Suprapubic skin (tissue), 4 donors: ENCODE measurements around the gene STAT1.

Source experiments
- POLR2A ChIP-seq, 2 donors: fragments of 450-650 bp; IDR thresholded peaks; one replicate each; pipeline ENCODE4 v1.6.1; 2017; ENCODE audit warnings: antibody characterized with exemption in 2 of 2, mild to moderate bottlenecking in 2 of 2, moderate library complexity in 2 of 2
- POLR2AphosphoS5 ChIP-seq, 3 donors: sonication (generic); formaldehyde crosslinking; IDR thresholded peaks; one replicate each; pipeline ENCODE4 v1.6.1; 2017; ENCODE audit warnings: antibody characterized with exemption in 3 of 3
- TF ChIP-seq, protein P1 (sequence below), 2 donors: fragments of 200-600 bp in 1 of 2; fragments of 450-650 bp in 1 of 2; sonication (generic) in 1 of 2; IDR thresholded peaks; one replicate each; pipeline ENCODE4 v1.5.1; 2016 to 2019; ENCODE audit warnings: antibody characterized with exemption in 2 of 2, mild to moderate bottlenecking in 1 of 2, moderate library complexity in 1 of 2

DNA sequence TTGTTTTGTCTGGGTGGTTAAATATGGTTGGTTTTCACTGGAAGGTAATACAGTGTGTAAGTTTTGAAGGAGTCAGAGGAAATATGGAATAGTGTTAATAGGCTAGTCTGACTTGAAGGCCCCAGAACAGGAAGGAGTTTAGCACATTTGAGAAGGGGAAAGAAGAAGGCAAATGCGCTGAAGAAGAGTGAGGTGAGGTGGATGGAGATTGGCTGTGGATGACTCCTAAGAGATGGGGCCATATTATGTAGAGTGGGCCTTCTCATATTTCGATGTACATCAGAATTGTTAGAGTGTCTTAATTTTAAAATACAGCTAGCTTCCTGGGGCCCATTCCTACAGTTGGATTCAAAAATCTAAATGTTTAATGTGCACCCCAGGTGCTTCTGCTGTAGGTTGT lies 72.4 kb downstream of the STAT1 start:
- TF ChIP-seq, protein P1, sequence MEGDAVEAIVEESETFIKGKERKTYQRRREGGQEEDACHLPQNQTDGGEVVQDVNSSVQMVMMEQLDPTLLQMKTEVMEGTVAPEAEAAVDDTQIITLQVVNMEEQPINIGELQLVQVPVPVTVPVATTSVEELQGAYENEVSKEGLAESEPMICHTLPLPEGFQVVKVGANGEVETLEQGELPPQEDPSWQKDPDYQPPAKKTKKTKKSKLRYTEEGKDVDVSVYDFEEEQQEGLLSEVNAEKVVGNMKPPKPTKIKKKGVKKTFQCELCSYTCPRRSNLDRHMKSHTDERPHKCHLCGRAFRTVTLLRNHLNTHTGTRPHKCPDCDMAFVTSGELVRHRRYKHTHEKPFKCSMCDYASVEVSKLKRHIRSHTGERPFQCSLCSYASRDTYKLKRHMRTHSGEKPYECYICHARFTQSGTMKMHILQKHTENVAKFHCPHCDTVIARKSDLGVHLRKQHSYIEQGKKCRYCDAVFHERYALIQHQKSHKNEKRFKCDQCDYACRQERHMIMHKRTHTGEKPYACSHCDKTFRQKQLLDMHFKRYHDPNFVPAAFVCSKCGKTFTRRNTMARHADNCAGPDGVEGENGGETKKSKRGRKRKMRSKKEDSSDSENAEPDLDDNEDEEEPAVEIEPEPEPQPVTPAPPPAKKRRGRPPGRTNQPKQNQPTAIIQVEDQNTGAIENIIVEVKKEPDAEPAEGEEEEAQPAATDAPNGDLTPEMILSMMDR (IDR thresholded peaks at IDR 0.05) = no peak
- TF ChIP-seq POLR2AphosphoS5 (IDR thresholded peaks at IDR 0.05) = no peak
- no peak for TF ChIP-seq POLR2A (IDR thresholded peaks at IDR 0.05)
